Aorta (tissue), 5 donors: ENCODE data around the gene PCDH11X. TPM values are rescaled to one million over a fixed set of nuclear protein-coding genes. Genes with fewer than 3 reads are reported as not detected.
"Not testable (repeated sequence)": the region's sequence is repeated elsewhere in the genome, so short reads cannot be mapped to it uniquely, and the experiment has no call there.

ENCODE experiments used
- ATAC-seq: fragments of 200-7000 bp; cut with Tn5 transposase; one replicate; pipeline ENCODE4 v1.9.1; 2022; ENCODE audit warnings: moderate library complexity; ENCODE audit not compliant: low FRiP score
- DNase-seq, 2 donors: peaks; one replicate each; pipeline ENCODE4 v3.0.0-alpha.2; 2020
- H3K27ac ChIP-seq, 2 donors: one replicate each; pipeline ENCODE4 v1.5.1; 2013; ENCODE audit warnings: low read length in 2 of 2, mild to moderate bottlenecking in 2 of 2, moderate library complexity in 2 of 2, control low read depth in 1 of 2, inconsistent platforms in 1 of 2, low read depth in 1 of 2
- H3K27me3 ChIP-seq, 2 donors: one replicate each; pipeline ENCODE4 v1.6.1; 2013; ENCODE audit warnings: control low read depth in 1 of 2, low read length in 1 of 2, mild to moderate bottlenecking in 1 of 2, moderate library complexity in 1 of 2; ENCODE audit not compliant: insufficient read depth in 2 of 2, control insufficient read depth in 1 of 2
- H3K36me3 ChIP-seq, 2 donors: one replicate each; pipeline ENCODE4 v1.6.1; 2013; ENCODE audit warnings: control low read depth in 1 of 2, low read length in 1 of 2, mild to moderate bottlenecking in 1 of 2; ENCODE audit not compliant: insufficient read depth in 2 of 2, control insufficient read depth in 1 of 2
- H3K4me1 ChIP-seq, 2 donors: one replicate each; pipeline ENCODE4 v1.6.1; 2013; ENCODE audit warnings: low read length in 2 of 2, control low read depth in 1 of 2, mild to moderate bottlenecking in 1 of 2, moderate library complexity in 1 of 2; ENCODE audit not compliant: insufficient read depth in 2 of 2, control insufficient read depth in 1 of 2
- H3K4me3 ChIP-seq, 2 donors: one replicate each; pipeline ENCODE4 v1.5.1; 2013; ENCODE audit warnings: low read length in 2 of 2, control low read depth in 1 of 2, mild to moderate bottlenecking in 1 of 2
- H3K9me3 ChIP-seq: one replicate; pipeline ENCODE4 v1.6.1; 2013; ENCODE audit warnings: mild to moderate bottlenecking, low read length; ENCODE audit not compliant: control insufficient read depth
- WGBS, 2 donors: extraction: QIAGEN DNeasy Blood & Tissue Kit; methylation state at CpG; one replicate each; pipeline ENCODE4 v1.1.7; 2013; 5-methylcytosine and 5-hydroxymethylcytosine counted together
- intact Hi-C, 2 donors: fragments of 100-400 bp; cut with DNase I; formaldehyde crosslinking; loops; one replicate each; pipeline versions ENCODE4 v1.14.2 to v1.15.0; 2022
- polyA plus RNA-seq, 2 donors: library from polyadenylated mRNA; stranded (reverse); fragments of 200-250 nt; gene quantifications; one replicate each; pipeline ENCODE4 v1.2.3, GENCODE V29; 2013
- total RNA-seq, 2 donors: library from RNA; stranded (reverse); fragmentation: NEBNext Ultra II Directional; extraction: Animal tissue kit (Norgen Biotek cat#: 25700); gene quantifications; one replicate each; pipeline ENCODE4 v1.2.1, GENCODE V29; 2021
- donor health status: healthy with polysubstance abuse.
- donor health status: Bipolar disorder and iron deficiency.
- donor health status: DM: no; HTN: no; CAD: no.
- donor health status: DM: no; HTN: no; CAD: no.
- donor health status: DM: yes; HTN: yes; CAD: no.

The PCDH11X gene
- total and polyA plus RNA-seq, 4 donors = 0.23 to 3.6 (median 2.3) TPM

DNA sequence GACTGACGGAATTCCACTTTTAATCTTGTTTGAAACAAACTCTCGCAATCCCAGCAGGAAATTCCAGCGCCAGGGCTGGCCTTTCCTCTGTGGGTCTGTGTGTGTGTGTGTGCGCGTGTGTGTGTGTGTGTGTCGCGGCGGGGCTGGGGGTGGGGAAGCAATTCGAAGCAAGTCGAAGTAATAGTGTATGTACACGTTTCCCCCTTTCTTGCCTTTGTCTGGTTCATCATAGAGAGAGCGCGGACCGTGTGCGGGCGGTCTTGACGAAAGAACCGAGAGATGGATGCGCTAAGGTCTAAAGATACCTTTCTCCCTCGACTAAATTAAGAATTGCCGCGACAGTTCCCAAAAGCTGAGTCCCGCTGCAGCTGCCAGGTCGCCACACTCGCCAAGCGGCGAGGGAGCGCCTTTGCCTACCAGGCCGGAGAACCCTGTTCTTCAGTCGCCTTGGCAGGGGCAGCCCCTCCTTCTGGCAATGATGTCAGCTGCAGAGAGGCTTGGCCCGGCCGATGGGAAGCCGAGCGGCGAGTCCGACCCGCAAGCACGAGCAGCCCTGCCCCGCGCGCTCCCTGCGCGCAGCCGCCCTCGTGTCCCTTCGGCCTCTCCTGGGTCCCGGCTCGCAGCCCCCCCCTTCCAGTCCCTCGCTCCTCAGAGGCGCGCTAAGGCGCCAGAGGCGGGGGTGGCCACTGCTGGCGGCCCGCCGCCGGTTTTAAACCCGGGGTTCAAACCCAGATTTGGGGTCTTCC lies 2.6 kb downstream of the PCDH11X start:
- peak; percentile 64 for ATAC-seq
- not testable (repeated sequence) for H3K27ac ChIP-seq

DNA sequence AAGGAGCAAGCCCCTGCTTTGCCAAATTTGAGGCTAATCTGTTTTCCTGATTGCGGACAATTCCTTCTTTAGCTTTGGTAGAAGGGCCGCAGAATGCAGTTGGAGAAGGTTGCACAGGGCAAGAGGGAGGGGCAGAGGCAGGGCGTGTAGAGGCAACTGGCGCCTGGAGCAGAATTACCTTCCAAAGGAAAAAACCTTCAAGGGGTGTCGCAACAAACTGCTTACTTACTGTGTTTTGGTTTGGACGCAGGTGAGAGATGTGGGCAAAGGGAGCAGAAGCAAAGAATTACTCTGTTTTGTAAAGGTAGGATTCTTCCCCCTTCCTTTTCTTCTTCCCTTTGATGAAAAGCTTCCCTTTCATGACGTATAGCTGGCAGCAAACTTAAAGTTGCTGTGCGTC lies 3.6 kb downstream of the PCDH11X start:
- H3K27me3 ChIP-seq, H3K36me3 ChIP-seq, DNase-seq, H3K9me3 ChIP-seq, H3K4me3 ChIP-seq, H3K27ac ChIP-seq, H3K4me1 ChIP-seq, intact Hi-C loops, ATAC-seq: not testable (repeated sequence)
- 3 to 5% methylated on average over 6 of the region's 8 CpGs for WGBS, 2 donors

More for the DNA sequence above, 2.6 kb downstream of the PCDH11X start:
- WGBS, 2 donors = 0 to 1% methylated on average over 32 to 44 of the region's 58 CpGs
- H3K4me1 ChIP-seq, H3K36me3 ChIP-seq, H3K27me3 ChIP-seq, H3K9me3 ChIP-seq, intact Hi-C loops, H3K4me3 ChIP-seq: not testable (repeated sequence)
- peak in 1 of 2 donors; percentile 68 for DNase-seq

DNA sequence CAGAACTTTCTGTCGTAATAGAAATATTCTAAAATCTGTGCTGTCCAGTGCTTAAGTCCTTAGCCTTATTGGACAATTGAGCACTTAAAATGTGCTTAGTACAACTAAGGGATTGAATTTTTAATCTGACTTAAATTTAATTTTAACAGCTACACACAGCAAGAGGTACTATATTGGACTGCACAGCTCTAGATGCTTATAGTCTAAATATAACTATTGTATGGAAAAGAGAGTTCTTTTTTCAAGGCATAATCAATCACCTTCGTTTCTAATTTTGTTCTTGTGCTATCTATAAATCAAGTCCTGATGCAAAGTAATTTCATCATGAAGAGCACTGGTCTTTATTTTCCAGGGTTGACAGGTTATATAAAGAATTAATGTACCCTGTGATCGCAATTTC lies 38.4 kb downstream of the PCDH11X start:
- WGBS, 2 donors = 38 to 54% methylated on average over 3 of the region's 3 CpGs
- H3K36me3 ChIP-seq, H3K27me3 ChIP-seq, intact Hi-C loops, H3K27ac ChIP-seq, H3K9me3 ChIP-seq, DNase-seq, H3K4me3 ChIP-seq, ATAC-seq, H3K4me1 ChIP-seq: not testable (repeated sequence)

DNA sequence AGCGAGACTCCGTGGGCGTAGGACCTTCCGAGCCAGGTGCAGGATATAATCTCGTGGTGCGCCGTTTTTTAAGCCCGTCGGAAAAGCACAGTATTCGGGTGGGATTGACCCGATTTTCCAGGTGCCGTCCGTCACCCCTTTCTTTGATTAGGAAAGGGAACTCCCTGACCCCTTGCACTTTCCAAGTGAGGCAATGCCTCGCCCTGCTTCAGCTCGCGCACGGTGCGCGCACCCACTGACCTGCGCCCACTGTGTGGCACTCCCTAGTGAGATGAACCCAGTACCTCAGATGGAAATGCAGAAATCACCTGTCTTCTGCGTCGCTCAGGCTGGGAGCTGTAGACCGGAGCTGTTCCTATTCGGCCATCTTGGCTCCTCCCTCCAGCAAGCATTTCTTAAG lies 46.1 kb downstream of the PCDH11X start:
- H3K27me3 ChIP-seq, DNase-seq, H3K4me3 ChIP-seq, H3K36me3 ChIP-seq, ATAC-seq, H3K27ac ChIP-seq, H3K9me3 ChIP-seq, intact Hi-C loops, H3K4me1 ChIP-seq: not testable (repeated sequence)
- WGBS, 2 donors = 88 to 93% methylated on average over 24 of the region's 24 CpGs
